ENCODE data around the gene RASA3. TPM values are rescaled to one million over a fixed set of nuclear protein-coding genes. Genes with fewer than 3 reads are reported as not detected.

RASA3 gene
- total and polyA plus RNA-seq, 9 of the 15 experiments (the other 6 are each of a cell fraction or from before 2014, with no cell fraction given): 0.72 to 25.3 (median 14.4) TPM

- TF ChIP-seq, protein P1, sequence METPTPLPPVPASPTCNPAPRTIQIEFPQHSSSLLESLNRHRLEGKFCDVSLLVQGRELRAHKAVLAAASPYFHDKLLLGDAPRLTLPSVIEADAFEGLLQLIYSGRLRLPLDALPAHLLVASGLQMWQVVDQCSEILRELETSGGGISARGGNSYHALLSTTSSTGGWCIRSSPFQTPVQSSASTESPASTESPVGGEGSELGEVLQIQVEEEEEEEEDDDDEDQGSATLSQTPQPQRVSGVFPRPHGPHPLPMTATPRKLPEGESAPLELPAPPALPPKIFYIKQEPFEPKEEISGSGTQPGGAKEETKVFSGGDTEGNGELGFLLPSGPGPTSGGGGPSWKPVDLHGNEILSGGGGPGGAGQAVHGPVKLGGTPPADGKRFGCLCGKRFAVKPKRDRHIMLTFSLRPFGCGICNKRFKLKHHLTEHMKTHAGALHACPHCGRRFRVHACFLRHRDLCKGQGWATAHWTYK (CRISPR knock-in tag; IDR thresholded peaks at IDR 0.05): no peak
- TF ChIP-seq SMARCB1 (IDR thresholded peaks at IDR 0.05; ENCODE audit: insufficient read length, low read depth): no peak
- no peak for TF ChIP-seq ZNF696 (CRISPR knock-in tag; conservative IDR thresholded peaks at IDR 0.05)
- TF ChIP-seq KDM5B (IDR thresholded peaks at IDR 0.05; ENCODE audit: insufficient replicate concordance, low read depth, low read length): no peak
- TF ChIP-seq SREBF2 (CRISPR knock-in tag; IDR thresholded peaks at IDR 0.05): no peak
- no peak for TF ChIP-seq MBD2 (IDR thresholded peaks at IDR 0.05; ENCODE audit: borderline replicate concordance, low read depth)
- no peak for TF ChIP-seq GABPB1 (CRISPR knock-in tag; IDR thresholded peaks at IDR 0.05)
- TF ChIP-seq PURB (CRISPR knock-in tag; IDR thresholded peaks at IDR 0.05; ENCODE audit: low read depth): no peak
- no peak for TF ChIP-seq ARID2 (IDR thresholded peaks at IDR 0.05)
- no peak for TF ChIP-seq CCAR2 (IDR thresholded peaks at IDR 0.05; ENCODE audit: low read depth, low read length)
- no peak for TF ChIP-seq FOXK2 (conservative IDR thresholded peaks at IDR 0.05 in 1 of 2, IDR thresholded peaks at IDR 0.05 in 1 of 2; ENCODE audit: low read depth in 2 of 2)
Measured at GRCh38 chr13:114164681-114165429, 32.4 kb upstream of the RASA3 start (continued).

Data from K562 (cell line).